SU-DHL-6 (cell line): ENCODE results near the gene STK32B.
"Not testable (repeated sequence)": the region's sequence is repeated elsewhere in the genome, so short reads cannot be mapped to it uniquely, and the experiment has no call there.

ENCODE experiments used
- H2AFZ ChIP-seq: fragments of 200-600 bp; sonication (generic); 2 replicates; pipeline ENCODE4 v1.6.1; 2014; ENCODE audit warnings: low read depth, mild to moderate bottlenecking, moderate library complexity, mixed read lengths, antibody characterized with exemption, low read length; ENCODE audit not compliant: severe bottlenecking
- H3F3A ChIP-seq: fragments of 200-600 bp; shearing (Covaris generic); 2 replicates; pipeline ENCODE4 v1.6.0; 2016; ENCODE audit warnings: antibody characterized with exemption, mild to moderate bottlenecking; ENCODE audit not compliant: insufficient read depth
- H3K27ac ChIP-seq: fragments of 200-600 bp; sonication (generic); 2 replicates; pipeline ENCODE4 v1.5.1; 2016; ENCODE audit warnings: low read depth, mild to moderate bottlenecking, low read length, moderate library complexity, mixed read lengths
- H3K27me3 ChIP-seq: fragments of 200-600 bp; sonication (generic), shearing (Covaris generic); 2 replicates; pipeline ENCODE4 v1.6.0; 2014; ENCODE audit warnings: mild to moderate bottlenecking, low read length
- H3K36me3 ChIP-seq: fragments of 200-600 bp; sonication (generic); 2 replicates; pipeline ENCODE4 v1.6.1; 2014; ENCODE audit warnings: mild to moderate bottlenecking, low read length, mixed read lengths
- H3K4me2 ChIP-seq: fragments of 300-600, 200-600 bp; shearing (Covaris generic), sonication (generic); 2 replicates; pipeline ENCODE4 v1.6.0; 2014; ENCODE audit warnings: low read length, low read depth, mild to moderate bottlenecking; ENCODE audit not compliant: poor library complexity, severe bottlenecking
- H3K4me3 ChIP-seq: fragments of 200-600 bp; sonication (generic); 2 replicates; pipeline ENCODE4 v1.5.1; 2014; ENCODE audit warnings: antibody characterized with exemption, low read length, mild to moderate bottlenecking, mixed read lengths; ENCODE audit not compliant: insufficient read depth, poor library complexity, severe bottlenecking
- H3K79me2 ChIP-seq: fragments of 200-600 bp; sonication (generic); 2 replicates; pipeline ENCODE4 v1.6.1; 2014; ENCODE audit warnings: mild to moderate bottlenecking, low read length, moderate library complexity; ENCODE audit not compliant: insufficient read depth
- H3K9ac ChIP-seq: fragments of 200-600 bp; sonication (generic); 2 replicates; pipeline ENCODE4 v1.7.0; 2014; ENCODE audit warnings: mild to moderate bottlenecking, low read length
- H3K9me2 ChIP-seq: fragments of 200-600 bp; sonication (generic); replicated peaks from 2 replicates; pipeline ENCODE4 v1.6.1; 2014; ENCODE audit warnings: low read length; ENCODE audit not compliant: insufficient read depth
- H3K9me3 ChIP-seq: fragments of 200-600 bp; sonication (generic); 2 replicates; pipeline ENCODE4 v1.6.1; 2014; ENCODE audit warnings: low read length, mixed read lengths; ENCODE audit not compliant: insufficient read depth
- H4K20me1 ChIP-seq: fragments of 200-600 bp; sonication (generic); 2 replicates; pipeline ENCODE4 v1.6.1; 2014; ENCODE audit warnings: low read depth, mild to moderate bottlenecking, antibody characterized with exemption, low read length, moderate library complexity, mixed read lengths
- CTCF ChIP-seq: fragments of 200-600 bp; sonication (generic); IDR thresholded peaks from one replicate; pipeline ENCODE4 v1.5.1; 2017; ENCODE audit warnings: antibody characterized with exemption, mild to moderate bottlenecking, low read length, moderate library complexity; ENCODE audit not compliant: insufficient read depth, poor library complexity, severe bottlenecking
- EZH2phosphoT487 ChIP-seq: fragments of 200-600 bp; sonication (generic), shearing (Covaris generic); conservative IDR thresholded peaks from 2 replicates; pipeline ENCODE4 v1.6.1; 2018; ENCODE audit warnings: mild to moderate bottlenecking, antibody characterized with exemption, low read length, moderate library complexity, mixed read lengths

STK32B gene

GRCh38 chr4:5003918-5004317, 47.4 kb upstream of the STK32B start:
- no peaks in the 10 kb centered on the region for H3K27me3 ChIP-seq
- H3K9ac ChIP-seq = no peak overlapping the region
- no peak overlapping the region for H2AFZ ChIP-seq
- no peaks in the 10 kb centered on the region for H3K36me3 ChIP-seq
- H3K9me2 ChIP-seq = no peaks in the 10 kb centered on the region
- TF ChIP-seq EZH2phosphoT487 (no peak), CTCF (no peak)
- no peak overlapping the region for H3K4me3 ChIP-seq
- H3K9me3 ChIP-seq = no peaks in the 10 kb centered on the region
- no peaks in the 10 kb centered on the region for H3K79me2 ChIP-seq
- H3K4me2 ChIP-seq = no peak overlapping the region
- no peaks in the 10 kb centered on the region for H3F3A ChIP-seq
- H4K20me1 ChIP-seq = no peaks in the 10 kb centered on the region
- no peak overlapping the region for H3K27ac ChIP-seq

GRCh38 chr4:5004496-5004895, 46.8 kb upstream of the STK32B start:
- TF ChIP-seq CTCF (no peak), EZH2phosphoT487 (no peak)
- H3K27ac ChIP-seq = no peak overlapping the region
- no peaks in the 10 kb centered on the region for H3K9me3 ChIP-seq
- H3K36me3 ChIP-seq = no peaks in the 10 kb centered on the region
- no peak overlapping the region for H2AFZ ChIP-seq
- H3K4me3 ChIP-seq = no peak overlapping the region
- H3K4me2 ChIP-seq = no peak overlapping the region
- H3K9me2 ChIP-seq = no peaks in the 10 kb centered on the region
- H3K9ac ChIP-seq = no peak overlapping the region
- H4K20me1 ChIP-seq = no peaks in the 10 kb centered on the region
- no peaks in the 10 kb centered on the region for H3F3A ChIP-seq
- no peaks in the 10 kb centered on the region for H3K27me3 ChIP-seq
- no peaks in the 10 kb centered on the region for H3K79me2 ChIP-seq

- not testable (repeated sequence) for H3K9me2 ChIP-seq
Measured at GRCh38 chr4:5006932-5007331, 44.3 kb upstream of the STK32B start.

GRCh38 chr4:5009796-5010195, 41.5 kb upstream of the STK32B start:
- H3K27ac ChIP-seq = no peak overlapping the region
- H3K9ac ChIP-seq = no peak overlapping the region
- no peaks in the 10 kb centered on the region for H3K36me3 ChIP-seq
- no peaks in the 10 kb centered on the region for H3K9me3 ChIP-seq
- no peaks in the 10 kb centered on the region for H3K27me3 ChIP-seq
- no peaks in the 10 kb centered on the region for H4K20me1 ChIP-seq
- no peaks in the 10 kb centered on the region for H3K9me2 ChIP-seq
- H3F3A ChIP-seq = no peaks in the 10 kb centered on the region
- no peak overlapping the region for H3K4me2 ChIP-seq
- no peak overlapping the region for H2AFZ ChIP-seq
- no peak overlapping the region for H3K4me3 ChIP-seq
- H3K79me2 ChIP-seq = no peaks in the 10 kb centered on the region
- no peak for TF ChIP-seq CTCF
- no peak for TF ChIP-seq EZH2phosphoT487

More at GRCh38 chr4:5006932-5007331, 44.3 kb upstream of the STK32B start:
- not testable (repeated sequence) for H3K9ac ChIP-seq, H3K4me3 ChIP-seq, H3F3A ChIP-seq, H3K4me2 ChIP-seq, H3K9me3 ChIP-seq, H4K20me1 ChIP-seq, H3K27me3 ChIP-seq, H3K79me2 ChIP-seq, H3K27ac ChIP-seq, H2AFZ ChIP-seq, H3K36me3 ChIP-seq
